ENCODE results near the gene CDK5R2.

The CDK5R2 gene

DNA sequence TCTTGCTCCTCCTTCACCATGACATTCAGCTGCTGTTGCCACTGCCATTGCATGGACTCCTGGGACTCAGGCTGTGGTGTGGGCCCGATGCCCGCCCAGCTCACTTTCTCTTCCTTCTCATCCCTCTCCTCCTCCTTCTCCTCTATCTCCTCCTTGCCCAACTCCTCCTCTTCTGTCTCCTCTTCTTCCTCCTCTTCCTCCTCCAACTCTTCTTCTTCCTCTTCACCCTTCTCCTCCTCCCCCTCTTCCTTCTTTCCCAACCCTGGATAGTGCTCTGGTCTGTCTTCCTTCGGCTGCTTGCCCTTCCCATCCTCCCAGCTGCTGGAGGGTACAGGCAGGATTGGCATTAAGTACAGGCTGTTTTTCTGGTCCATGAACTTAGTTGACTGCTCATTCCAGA is 44.5 kb downstream of the CDK5R2 start:
- no peak for DNase-seq (ENCODE audit: low spot score)

DNA sequence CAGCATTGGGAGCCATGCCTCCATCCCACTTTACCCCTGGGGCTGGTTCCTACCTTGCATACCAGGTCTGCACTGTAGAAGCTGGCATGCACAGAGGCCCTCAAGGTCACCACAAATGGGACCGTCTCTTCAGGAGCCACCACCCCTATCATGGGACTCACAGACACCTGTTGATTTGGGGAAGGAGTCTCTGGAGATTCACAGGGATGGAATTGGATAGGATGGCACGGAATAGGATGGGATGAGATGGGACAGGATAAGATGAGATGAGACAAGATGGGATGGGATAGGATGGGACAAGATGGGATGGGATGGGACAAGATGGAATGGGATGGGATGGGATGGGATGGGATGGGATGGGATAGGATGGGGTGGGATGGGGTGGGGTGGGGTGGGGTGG is 49.8 kb downstream of the CDK5R2 start:
- DNase-seq (ENCODE audit: low spot score) = no peak

DNA sequence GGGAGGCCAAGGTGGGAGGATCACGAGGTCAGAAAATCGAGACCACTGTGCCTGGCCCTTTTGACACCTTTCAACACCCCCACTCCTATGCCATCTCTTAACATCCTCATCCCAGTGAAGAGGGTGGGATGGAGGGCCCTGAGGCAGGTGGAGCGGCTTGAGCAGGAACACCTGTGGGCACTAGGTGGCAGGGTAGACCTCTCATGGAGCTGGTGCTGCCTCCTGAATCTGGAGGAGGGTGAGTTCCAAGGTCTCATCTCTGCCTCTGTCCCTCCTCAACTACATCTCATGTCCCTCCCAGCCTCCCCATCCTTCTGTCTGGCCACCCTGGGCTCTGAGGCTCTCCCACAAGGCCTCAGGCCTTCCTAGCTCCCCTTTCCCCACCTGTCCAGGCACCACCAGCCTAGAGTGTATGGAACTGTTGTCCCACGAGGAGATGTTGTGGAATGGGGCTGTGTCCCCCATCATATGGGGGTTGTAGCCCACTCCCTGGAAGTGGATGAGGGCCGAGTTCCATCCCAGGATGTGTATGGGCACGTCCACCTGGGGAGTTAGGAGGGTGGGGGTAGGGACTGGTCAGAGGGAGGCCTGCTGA is 50.8 kb downstream of the CDK5R2 start:
- DNase-seq (ENCODE audit: low spot score) = no peak

DNA sequence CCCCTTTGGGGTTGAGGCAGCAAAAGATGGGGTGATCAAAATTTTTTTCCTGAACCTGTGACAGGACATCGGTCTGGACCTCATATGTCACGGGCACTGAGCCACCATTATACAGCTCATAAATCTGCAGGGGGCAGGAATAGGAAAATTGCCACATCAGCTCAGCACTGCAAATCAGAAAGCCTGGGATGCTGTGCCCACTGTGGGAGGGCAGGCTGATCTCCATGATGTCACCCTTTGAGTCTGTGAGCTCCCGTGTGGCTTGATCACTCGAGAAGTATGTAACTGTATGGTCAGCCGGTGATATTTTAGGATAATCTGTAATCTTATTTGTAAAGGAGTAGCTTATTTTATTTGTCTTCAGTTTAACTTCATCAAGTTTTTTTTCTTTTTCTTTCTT is 51.4 kb downstream of the CDK5R2 start:
- DNase-seq (ENCODE audit: low spot score) = no peak

Measured in kidney capillary endothelial cell (primary cell).